H1 (cell line): ENCODE results near the gene ADGRL3. TPM values are rescaled to one million over a fixed set of nuclear protein-coding genes. Genes with fewer than 3 reads are reported as not detected.

Source experiments
- CTCF ChIA-PET: fragments of 300-600 bp; sonication (Branson Sonifier 250); formaldehyde crosslinking; loops from one replicate; lab custom pipeline; 2021; ENCODE audit not compliant: partially characterized antibody; lab: Charles Lee
- POLR2A ChIA-PET: fragments of 300-600 bp; sonication (Branson Sonifier 250); formaldehyde crosslinking; loops from one replicate; lab custom pipeline; 2021; ENCODE audit warnings: inconsistent platforms; ENCODE audit not compliant: partially characterized antibody; lab: Charles Lee
- DNase-seq, 2 experiments: peaks; one replicate each; pipeline versions ENCODE4 v3.0.0 to v3.0.0-alpha.2; 2010 to 2022; ENCODE audit warnings: low spot score in 2 of 2, low read depth in 1 of 2, mixed read lengths in 1 of 2
- FAIRE-seq: peaks from 2 replicates; lab custom pipeline; 2011; peaks lifted over from hg19 to GRCh38; lab: Jason Lieb, UNC
- H2AFZ ChIP-seq: 2 replicates; pipeline ENCODE4 v1.8.1; 2012; ENCODE audit warnings: low read length, inconsistent platforms
- H2AK5ac ChIP-seq: 2 replicates; pipeline ENCODE4 v1.6.1; 2013; ENCODE audit warnings: low read depth, low read length
- H2BK120ac ChIP-seq: replicated peaks from 2 replicates; pipeline ENCODE3; 2013; ENCODE audit warnings: low read depth, low read length, inconsistent platforms
- H2BK12ac ChIP-seq: 2 replicates; pipeline ENCODE4 v1.6.1; 2013; ENCODE audit warnings: low read depth, low read length
- H2BK15ac ChIP-seq: 2 replicates; pipeline ENCODE4 v1.6.1; 2013; ENCODE audit warnings: low read length
- H2BK20ac ChIP-seq: 2 replicates; pipeline ENCODE4 v1.6.1; 2013; ENCODE audit warnings: low read length
- H2BK5ac ChIP-seq: 2 replicates; pipeline ENCODE4 v1.6.1; 2013; ENCODE audit warnings: low read depth, low read length
- H3K14ac ChIP-seq: 2 replicates; pipeline ENCODE4 v1.6.1; 2013; ENCODE audit warnings: inconsistent platforms; ENCODE audit not compliant: insufficient read length
- H3K18ac ChIP-seq: 2 replicates; pipeline ENCODE4 v1.6.1; 2013; ENCODE audit warnings: low read length; ENCODE audit errors: extremely low read depth
- H3K23ac ChIP-seq: 2 replicates; pipeline ENCODE4 v1.6.1; 2013; ENCODE audit warnings: inconsistent platforms; ENCODE audit not compliant: insufficient read length
- H3K23me2 ChIP-seq: 2 replicates; pipeline ENCODE4 v1.6.1; 2013; ENCODE audit warnings: low read depth, low read length
- H3K27ac ChIP-seq: 2 replicates; pipeline ENCODE4 v1.6.1; 2011; ENCODE audit warnings: low read depth, low read length, inconsistent platforms
- H3K27me3 ChIP-seq, 4 experiments: replicated peaks in 1 of 4; 1 replicate in 1 of 4; 2 replicates in 3 of 4; pipeline versions ENCODE4 v1.6.1 to v1.8.1; 2011 to 2013; ENCODE audit warnings: low read length in 3 of 4, mild to moderate bottlenecking in 3 of 4, inconsistent platforms in 2 of 4, mixed read lengths in 2 of 4, moderate library complexity in 1 of 4; ENCODE audit not compliant: control insufficient read depth in 3 of 4, insufficient read depth in 3 of 4; ENCODE audit errors: extremely low read depth in 1 of 4
- H3K36me3 ChIP-seq, 4 experiments: 2 replicates each; pipeline versions ENCODE4 v1.6.1 to v1.8.1; 2011 to 2013; ENCODE audit warnings: mild to moderate bottlenecking in 4 of 4, low read length in 3 of 4, moderate library complexity in 2 of 4, control low read depth in 1 of 4, inconsistent platforms in 1 of 4; ENCODE audit not compliant: insufficient read depth in 4 of 4, control insufficient read depth in 2 of 4
- H3K4ac ChIP-seq: replicated peaks from 2 replicates; pipeline ENCODE3; 2013; ENCODE audit warnings: low read length, low read depth, mixed read lengths, inconsistent platforms; ENCODE audit not compliant: insufficient read length
- H3K4me1 ChIP-seq, 4 experiments: replicated peaks in 1 of 4; 1 replicate in 1 of 4; 2 replicates in 3 of 4; pipeline versions ENCODE4 v1.6.1 to v1.8.1; 2011 to 2013; ENCODE audit warnings: low read length in 3 of 4, inconsistent platforms in 2 of 4, mixed read lengths in 1 of 4; ENCODE audit not compliant: insufficient read depth in 4 of 4, control insufficient read depth in 3 of 4
- H3K4me2 ChIP-seq, 2 experiments: 2 replicates each; pipeline versions ENCODE4 v1.6.1 to v1.8.1; 2011 to 2013; ENCODE audit warnings: low read depth in 2 of 2, low read length in 2 of 2, control low read depth in 1 of 2, inconsistent platforms in 1 of 2, mild to moderate bottlenecking in 1 of 2; ENCODE audit not compliant: insufficient read depth in 1 of 2
- H3K4me3 ChIP-seq, 4 experiments: fragments of 200-600, 300-600 bp in 1 of 4; sonication (generic), shearing (Covaris generic), sonication (Bioruptor Twin) in 1 of 4; 2 replicates each; pipeline versions ENCODE4 v1.5.1 to v1.8.1; 2011 to 2016; ENCODE audit warnings: low read length in 4 of 4, low read depth in 3 of 4, control low read depth in 2 of 4, inconsistent platforms in 2 of 4, mild to moderate bottlenecking in 2 of 4, mixed read lengths in 1 of 4, moderate library complexity in 1 of 4; ENCODE audit not compliant: insufficient read depth in 2 of 4; ENCODE audit errors: extremely low read depth in 1 of 4
- H3K56ac ChIP-seq: replicated peaks from 2 replicates; pipeline ENCODE3; 2013; ENCODE audit warnings: low read depth, mild to moderate bottlenecking, mixed read lengths, low read length, inconsistent platforms; ENCODE audit not compliant: insufficient read length
- H3K79me1 ChIP-seq: 2 replicates; pipeline ENCODE4 v1.6.1; 2013; ENCODE audit warnings: low read depth, low read length, control low read depth
- H3K79me2 ChIP-seq, 2 experiments: 2 replicates each; pipeline versions ENCODE4 v1.6.1 to v1.8.1; 2012 to 2013; ENCODE audit warnings: low read length in 2 of 2, mild to moderate bottlenecking in 2 of 2, inconsistent platforms in 1 of 2; ENCODE audit not compliant: insufficient read depth in 2 of 2, control insufficient read depth in 1 of 2
- H3K9ac ChIP-seq, 4 experiments: replicated peaks in 1 of 4; 1 replicate in 1 of 4; 2 replicates in 3 of 4; pipeline versions ENCODE4 v1.6.1 to v1.8.1; 2011 to 2013; ENCODE audit warnings: low read depth in 3 of 4, low read length in 3 of 4, control low read depth in 2 of 4, mild to moderate bottlenecking in 2 of 4, moderate library complexity in 2 of 4, inconsistent platforms in 1 of 4; ENCODE audit errors: extremely low read depth in 1 of 4
- H3K9me3 ChIP-seq, 2 experiments: 2 replicates each; pipeline versions ENCODE4 v1.6.1 to v1.8.1; 2012 to 2013; ENCODE audit warnings: mild to moderate bottlenecking in 2 of 2, moderate library complexity in 2 of 2, control low read depth in 1 of 2, inconsistent platforms in 1 of 2, low read depth in 1 of 2, low read length in 1 of 2, mixed read lengths in 1 of 2; ENCODE audit not compliant: insufficient read depth in 2 of 2
- H4K20me1 ChIP-seq, 2 experiments: replicated peaks in 1 of 2; 2 replicates each; pipeline versions ENCODE3 to v1.8.1; 2011 to 2013; ENCODE audit warnings: inconsistent platforms in 2 of 2, low read length in 2 of 2, mild to moderate bottlenecking in 1 of 2; ENCODE audit not compliant: insufficient read depth in 2 of 2, control insufficient read depth in 1 of 2
- H4K5ac ChIP-seq: 2 replicates; pipeline ENCODE4 v1.6.1; 2013; ENCODE audit warnings: low read length, low read depth, mixed read lengths, inconsistent platforms; ENCODE audit not compliant: insufficient read length
- H4K8ac ChIP-seq: 2 replicates; pipeline ENCODE4 v1.8.0; 2013; ENCODE audit warnings: mild to moderate bottlenecking, moderate library complexity, low read length, inconsistent platforms; ENCODE audit not compliant: insufficient read depth; ENCODE audit errors: extremely low read depth
- H4K91ac ChIP-seq: replicated peaks from 2 replicates; pipeline ENCODE3; 2013; ENCODE audit warnings: low read length, mixed read lengths, inconsistent platforms; ENCODE audit not compliant: insufficient read length
- BRCA1 ChIP-seq: IDR thresholded peaks from 2 replicates; pipeline ENCODE4 v1.6.1; 2012; ENCODE audit warnings: low read depth, low read length, improper control_type of control experiment
- CHD1 ChIP-seq: IDR thresholded peaks from 2 replicates; pipeline ENCODE4 v1.6.1; 2012; ENCODE audit warnings: low read depth, low read length, improper control_type of control experiment
- EGR1 ChIP-seq: IDR thresholded peaks from 2 replicates; pipeline ENCODE4 v1.6.1; 2011; ENCODE audit warnings: low read depth, low read length, borderline replicate concordance
- EP300 ChIP-seq, 2 experiments: IDR thresholded peaks; 1 replicate in 1 of 2; 2 replicates in 1 of 2; pipeline ENCODE4 v1.6.1; 2011 to 2012; ENCODE audit warnings: low read depth in 2 of 2, low read length in 2 of 2, mild to moderate bottlenecking in 2 of 2, borderline replicate concordance in 1 of 2, inconsistent platforms in 1 of 2, moderate library complexity in 1 of 2
- FOSL1 ChIP-seq: IDR thresholded peaks from 2 replicates; pipeline ENCODE4 v1.6.1; 2011; ENCODE audit warnings: mild to moderate bottlenecking, low read depth, low read length, moderate library complexity; ENCODE audit not compliant: insufficient read depth
- KDM1A ChIP-seq: fragments of 200-600, 300-600 bp; sonication (generic); IDR thresholded peaks from 2 replicates; pipeline ENCODE4 v1.7.1; 2016; ENCODE audit warnings: mild to moderate bottlenecking, low read length, borderline replicate concordance
- KDM4A ChIP-seq: IDR thresholded peaks from one replicate; pipeline ENCODE4 v1.7.1; 2012; ENCODE audit warnings: low read depth, mild to moderate bottlenecking, moderate library complexity, low read length, inconsistent platforms; ENCODE audit not compliant: severe bottlenecking
- NANOG ChIP-seq: IDR thresholded peaks from 2 replicates; pipeline ENCODE4 v1.6.1; 2011; ENCODE audit warnings: low read length, low read depth, mild to moderate bottlenecking, inconsistent platforms; ENCODE audit not compliant: insufficient read depth, poor library complexity, severe bottlenecking
- PHF8 ChIP-seq: fragments of 200-600 bp; sonication (generic); conservative IDR thresholded peaks from 2 replicates; pipeline ENCODE4 v1.7.1; 2012; ENCODE audit warnings: low read depth, mild to moderate bottlenecking, inconsistent platforms, low read length, moderate library complexity
- POLR2AphosphoS5 ChIP-seq: IDR thresholded peaks from 2 replicates; pipeline ENCODE4 v1.6.1; 2011; ENCODE audit warnings: low read depth, low read length
- RAD21 ChIP-seq, 2 experiments: IDR thresholded peaks in 1 of 2; conservative IDR thresholded peaks in 1 of 2; 2 replicates each; pipeline ENCODE4 v1.6.1; 2011; ENCODE audit warnings: low read depth in 2 of 2, low read length in 2 of 2, improper control_type of control experiment in 1 of 2, inconsistent platforms in 1 of 2, mild to moderate bottlenecking in 1 of 2, moderate library complexity in 1 of 2
- SIX5 ChIP-seq: IDR thresholded peaks from 2 replicates; pipeline ENCODE4 v1.6.1; 2011; ENCODE audit warnings: mild to moderate bottlenecking, low read depth, low read length
- TEAD4 ChIP-seq: IDR thresholded peaks from 2 replicates; pipeline ENCODE4 v1.6.1; 2012; ENCODE audit warnings: low read depth, low read length, inconsistent platforms, mixed read lengths
- WGBS, 2 experiments: shearing (Covaris generic) in 1 of 2; methylation state at CpG; one replicate each; pipeline versions ENCODE4 v1.1.6 to v1.1.7; 2013 to 2015; ENCODE audit warnings: low lambda C conversion rate in 2 of 2, mixed read lengths in 2 of 2, inconsistent platforms in 1 of 2, low coverage in 1 of 2, missing lambda C conversion rate in 1 of 2; ENCODE audit not compliant: insufficient replicate concordance in 2 of 2, insufficient coverage in 1 of 2, insufficient read length in 1 of 2; ENCODE audit errors: extremely low coverage in 1 of 2, missing lambda C conversion rate in 1 of 2; 5-methylcytosine and 5-hydroxymethylcytosine counted together
- polyA plus RNA-seq, 7 experiments: library from polyadenylated mRNA; depleted of rRNA in 3 of 7; stranded (reverse) in 5 of 7; unstranded in 2 of 7; fragments of >200 nt in 5 of 7; fragments of 200-250 nt in 2 of 7; gene quantifications; 1 replicate in 5 of 7; 2 replicates in 1 of 7; 4 replicates in 1 of 7; pipeline versions ENCODE4 v1.2.1 to v1.2.3, GENCODE V29; 2011 to 2013; ENCODE audit warnings: missing spikeins in 2 of 7, mixed read lengths in 2 of 7
- total RNA-seq: library from RNA; stranded (reverse); fragmentation: NEBNext Ultra II Directional; extraction: Animal tissue kit (Norgen Biotek cat#: 25700); gene quantifications from 2 replicates; pipeline ENCODE4 v1.2.1, GENCODE V29; 2021
- TF ChIP-seq, protein P1 (sequence below): IDR thresholded peaks from 2 replicates; pipeline ENCODE4 v1.6.1; 2012; ENCODE audit warnings: inconsistent platforms

Gene ADGRL3
- total and polyA plus RNA-seq, 2 of the 8 experiments (the other 6 are each of a cell fraction or from before 2014, with no cell fraction given) = 6.6 to 13.0 TPM

DNA sequence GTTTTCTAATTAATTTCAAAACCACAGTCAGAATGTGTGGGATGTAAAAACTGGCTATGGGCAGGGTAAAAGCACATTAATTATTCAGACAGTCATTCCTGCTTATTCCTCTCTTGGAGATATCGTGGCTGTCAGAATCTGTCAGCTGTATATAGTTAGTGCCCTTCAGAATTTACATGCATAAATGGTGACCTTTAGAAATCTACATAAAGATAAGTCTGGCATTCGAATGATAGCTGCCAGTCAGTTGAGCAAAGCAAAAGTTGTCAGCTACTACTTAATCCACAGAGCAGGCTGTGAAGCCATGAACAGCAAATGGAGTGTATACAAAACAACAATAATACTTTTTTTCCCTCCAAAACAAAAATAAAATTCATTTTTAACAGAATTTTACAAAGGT lies 189.5 kb downstream of the ADGRL3 start:
- no peak for FAIRE-seq
- WGBS, 2 experiments = 82% methylated on average over 2 of the region's 2 CpGs; no CpG with 5 or more reads in 1 of the 2 experiments
- POLR2A ChIA-PET = no interaction called here
- Histone ChIP-seq H2AFZ (no peak overlapping the region), H2BK5ac (no peak overlapping the region), H3K79me2 (no peaks in the 10 kb centered on the region), H3K4ac (no peak overlapping the region), H4K20me1 (no peaks in the 10 kb centered on the region), H3K4me3 (no peak overlapping the region), H4K91ac (no peak overlapping the region), H2BK12ac (no peak overlapping the region), H3K27ac (no peak overlapping the region), H3K4me2 (no peak overlapping the region), H2BK15ac (no peak overlapping the region), H2AK5ac (no peak overlapping the region), H3K4me1 (peaks cover 0 to 14% (median 6%) of the 10 kb centered on the region in 4 experiments; a peak in 5 of 7 replicates), H3K9ac (no peak overlapping the region), H4K5ac (no peak overlapping the region), H3K36me3 (no peaks in the 10 kb centered on the region), H3K79me1 (no peaks in the 10 kb centered on the region), H3K23ac (no peak overlapping the region), H2BK120ac (no peak overlapping the region), H3K23me2 (no peaks in the 10 kb centered on the region), H3K27me3 (peaks cover 0 to 3% (median 0%) of the 10 kb centered on the region in 4 experiments; a peak in 1 of 7 replicates), H3K14ac (no peak overlapping the region), H3K18ac (no peak overlapping the region), H4K8ac (no peak overlapping the region), H3K9me3 (no peaks in the 10 kb centered on the region), H2BK20ac (no peak overlapping the region), H3K56ac (no peak overlapping the region)
- no peak for DNase-seq
- CTCF ChIA-PET = no interaction called here
- TF ChIP-seq EGR1 (no peak), BRCA1 (no peak), KDM1A (no peak), NANOG (no peak), TEAD4 (no peak), FOSL1 (no peak), RAD21 (IDR thresholded peaks at IDR 0.05 in 1 of 2, conservative IDR thresholded peaks at IDR 0.05 in 1 of 2; ENCODE audit: low read depth in 2 of 2, low read length in 2 of 2) (no peak), EP300 (IDR thresholded peaks at IDR 0.05; ENCODE audit: borderline replicate concordance in 1 of 2, low read depth in 2 of 2, low read length in 2 of 2) (no peak), KDM4A (no peak), CHD1 (no peak), POLR2AphosphoS5 (no peak), SIX5 (no peak), PHF8 (no peak)
- TF ChIP-seq, protein P1, sequence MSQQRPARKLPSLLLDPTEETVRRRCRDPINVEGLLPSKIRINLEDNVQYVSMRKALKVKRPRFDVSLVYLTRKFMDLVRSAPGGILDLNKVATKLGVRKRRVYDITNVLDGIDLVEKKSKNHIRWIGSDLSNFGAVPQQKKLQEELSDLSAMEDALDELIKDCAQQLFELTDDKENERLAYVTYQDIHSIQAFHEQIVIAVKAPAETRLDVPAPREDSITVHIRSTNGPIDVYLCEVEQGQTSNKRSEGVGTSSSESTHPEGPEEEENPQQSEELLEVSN = no peak
